Heart right ventricle (tissue), 16 donors: ENCODE data around the gene RELCH. TPM values are rescaled to one million over a fixed set of nuclear protein-coding genes. Genes with fewer than 3 reads are reported as not detected.

ENCODE experiments used
- ATAC-seq, 8 donors: fragments of 200-7000 bp; cut with Tn5 transposase; one replicate each; pipeline ENCODE4 v1.9.1; 2020; ENCODE audit warnings: mild to moderate bottlenecking in 8 of 8, moderate library complexity in 8 of 8, moderate number of reproducible peaks in 1 of 8
- DNase-seq, 2 donors: peaks; one replicate each; pipeline ENCODE4 v3.0.0-alpha.2; 2020
- H3K27ac ChIP-seq, 10 donors: fragments of 200-600 bp; sonication (generic) in 2 of 10; one replicate each; pipeline versions ENCODE4 v1.5.0 to v1.8.0; 2020 to 2022; ENCODE audit warnings: mild to moderate bottlenecking in 3 of 10
- H3K27me3 ChIP-seq, 7 donors: fragments of 200-600 bp; one replicate each; pipeline ENCODE4 v1.8.0; 2021 to 2022; ENCODE audit warnings: mild to moderate bottlenecking in 2 of 7
- H3K36me3 ChIP-seq, 9 donors: fragments of 200-600 bp; sonication (generic) in 1 of 9; one replicate each; pipeline versions ENCODE4 v1.5.0 to v1.8.0; 2020 to 2022; ENCODE audit warnings: mild to moderate bottlenecking in 2 of 9
- H3K4me1 ChIP-seq, 9 donors: fragments of 200-600 bp; sonication (generic) in 1 of 9; one replicate each; pipeline versions ENCODE4 v1.5.0 to v1.8.0; 2020 to 2022; ENCODE audit warnings: mild to moderate bottlenecking in 4 of 9
- H3K4me3 ChIP-seq, 10 donors: fragments of 200-600 bp; sonication (generic) in 2 of 10; one replicate each; pipeline versions ENCODE4 v1.5.0 to v1.8.0; 2020 to 2022; ENCODE audit warnings: mild to moderate bottlenecking in 7 of 10, moderate library complexity in 2 of 10
- H3K9me3 ChIP-seq, 11 donors: fragments of 200-600 bp in 10 of 11; sonication (generic) in 2 of 11; one replicate each; pipeline versions ENCODE4 v1.5.0 to v1.8.0; 2013 to 2022; ENCODE audit warnings: mild to moderate bottlenecking in 2 of 11, control low read depth in 1 of 11, moderate library complexity in 1 of 11
- CTCF ChIP-seq, 9 donors: fragments of 200-600 bp; sonication (generic) in 2 of 9; IDR thresholded peaks; one replicate each; pipeline versions ENCODE4 v1.5.0 to v1.8.0; 2021 to 2022; ENCODE audit warnings: antibody characterized with exemption in 9 of 9, mild to moderate bottlenecking in 5 of 9, moderate library complexity in 1 of 9
- WGBS, 2 donors: extraction: QIAGEN DNeasy Blood & Tissue Kit; methylation state at CpG; one replicate each; pipeline ENCODE4 v1.1.7; 2013; ENCODE audit warnings: inconsistent platforms in 1 of 2; 5-methylcytosine and 5-hydroxymethylcytosine counted together
- intact Hi-C, 10 donors: fragments of 100-400 bp; cut with DNase I; formaldehyde crosslinking; loops; one replicate each; pipeline versions ENCODE4 v1.11.1 to v1.14.2; 2022
- polyA plus RNA-seq, 2 donors: library from polyadenylated mRNA; stranded (reverse); fragments of 200-250 nt; gene quantifications; one replicate each; pipeline ENCODE4 v1.2.3, GENCODE V29; 2013
- total RNA-seq, 10 donors: library from RNA; stranded (reverse); fragmentation: NEBNext Ultra II Directional in 3 of 10; extraction: Animal tissue kit (Norgen Biotek cat#: 25700) in 3 of 10; gene quantifications; one replicate each; pipeline versions ENCODE4 v1.2.1 to v1.2.4, GENCODE V29; 2021 to 2023
- donor health status: Arrhythmogenic right ventricular cardiomyopathy.
- donor health status: ischemic (EF 13 %, LVEDD 7.1; RV severe dilation, severe dysfunction).
- donor health status: healthy with polysubstance abuse.
- donor health status: DM: no; HTN: yes; CAD: no.
- donor health status: DM: no; HTN: no; CAD: no.
- donor health status: ischemic (EF 25% LVEDD 6.9; RV normal size, moderate dysfunction).
- donor health status: ischemic (EF 25% LVEDD 5.7; RV mildly dilated, moderate dysfunction).
- donor health status: healthy.
- donor health status: DM: yes; HTN: yes; CAD: no.
- donor health status: Ischemic cardiomyopathy.
- donor health status: ischemic (EF 35%, LVEDD 5.7; RV mildly dilated, moderate dysfunction).
- donor health status: nonischemic (EF 11% LVEDD 7.7; RV severe dilation, severe dysfunction).
- donor health status: DM: yes; HTN: yes; CAD: no.
- donor health status: PGD.
- donor health status: ischemic (EF 29% LVEDD 5.4; RV normal size, mild dysfunction).
- donor health status: nonischemic (EF 23%, LVEDD 6.1; RV moderate dilation, normal function).

The RELCH gene
- total and polyA plus RNA-seq, 12 donors = 4.1 to 21.0 (median 15.8) TPM

GRCh38 chr18:62206593-62206992 lies 19.5 kb downstream of the RELCH start:
- Histone ChIP-seq H3K36me3 (peaks cover 0 to 6% (median 0%) of the 10 kb centered on the region in 9 donors), H3K9me3 (no peaks in the 10 kb centered on the region), H3K27me3 (no peaks in the 10 kb centered on the region), H3K4me3 (no peak overlapping the region), H3K4me1 (peaks cover 0 to 14% (median 0%) of the 10 kb centered on the region in 9 donors), H3K27ac (no peak overlapping the region)
- no peak for TF ChIP-seq CTCF (IDR thresholded peaks at IDR 0.05)
- intact Hi-C loops = no loop called here
- WGBS, 2 donors = 96 to 99% methylated on average over 4 of the region's 4 CpGs
- ATAC-seq = no peak
- DNase-seq = no peak

- intact Hi-C loops = no loop called here
- peaks cover 0 to 14% (median 0%) of the 10 kb centered on the region in 9 donors for H3K4me1 ChIP-seq
- H3K9me3 ChIP-seq = no peaks in the 10 kb centered on the region
- TF ChIP-seq CTCF (IDR thresholded peaks at IDR 0.05) = no peak
- DNase-seq (no peak), ATAC-seq (no peak)
- peaks cover 0 to 29% (median 0%) of the 10 kb centered on the region in 9 donors for H3K36me3 ChIP-seq
- H3K4me3 ChIP-seq = no peak overlapping the region
- H3K27ac ChIP-seq = no peak overlapping the region
- no peaks in the 10 kb centered on the region for H3K27me3 ChIP-seq
These were observed 22.0 kb downstream of the RELCH start for GRCh38 chr18:62209046-62209445.

- WGBS, 2 donors = 98 to 100% methylated on average over 1 of the region's 1 CpG
- intact Hi-C loops = loop anchor here in 1 of 10 donors (2.0 kb wide), 1 partner anchor 19 kb away; no protein-coding TSS in a partner anchor
- H3K27me3 ChIP-seq = no peaks in the 10 kb centered on the region
- peaks cover 0 to 14% (median 0%) of the 10 kb centered on the region in 9 donors for H3K4me1 ChIP-seq
- ATAC-seq = no peak
- no peak overlapping the region for H3K4me3 ChIP-seq
- H3K9me3 ChIP-seq = no peaks in the 10 kb centered on the region
- no peak for TF ChIP-seq CTCF (IDR thresholded peaks at IDR 0.05)
- DNase-seq = no peak
- no peak overlapping the region for H3K27ac ChIP-seq
- H3K36me3 ChIP-seq = peaks cover 0 to 39% (median 5%) of the 10 kb centered on the region in 9 donors
These were observed 23.1 kb downstream of the RELCH start for GRCh38 chr18:62210138-62210537.

- no peaks in the 10 kb centered on the region for H3K27me3 ChIP-seq
- intact Hi-C loops = loop anchor here in 1 of 10 donors (2.0 kb wide), 1 partner anchor 17 kb away; no protein-coding TSS in a partner anchor
- no peak for TF ChIP-seq CTCF (IDR thresholded peaks at IDR 0.05)
- ATAC-seq (no peak), DNase-seq (no peak)
- no peak overlapping the region for H3K4me3 ChIP-seq
- H3K36me3 ChIP-seq = peaks cover 0 to 51% (median 5%) of the 10 kb centered on the region in 9 donors
- H3K4me1 ChIP-seq = peaks cover 0 to 14% (median 0%) of the 10 kb centered on the region in 9 donors
- H3K9me3 ChIP-seq = no peaks in the 10 kb centered on the region
- no peak overlapping the region for H3K27ac ChIP-seq
These were observed 24.3 kb downstream of the RELCH start for GRCh38 chr18:62211325-62211828.
